OCI-LY3 (cell line): ENCODE measurements around the gene NCKAP5.

ENCODE experiments used
- H2AFZ ChIP-seq: fragments of 200-600, 300-600 bp; shearing (Covaris generic); 2 replicates; pipeline ENCODE4 v1.6.0; 2014; ENCODE audit warnings: antibody characterized with exemption, low read depth, low read length
- H3K27ac ChIP-seq: fragments of 200-600, 300-600 bp; sonication (generic); 2 replicates; pipeline ENCODE4 v1.5.1; 2014; ENCODE audit warnings: mild to moderate bottlenecking, low read length, moderate library complexity, mixed read lengths
- H3K27me3 ChIP-seq: fragments of 200-600, 300-600 bp; sonication (generic); 2 replicates; pipeline ENCODE4 v1.6.1; 2014; ENCODE audit warnings: low read depth, low read length, mixed read lengths
- H3K36me3 ChIP-seq: fragments of 200-600, 300-600 bp; sonication (generic); replicated peaks from 2 replicates; pipeline ENCODE3; 2014; ENCODE audit warnings: low read depth, low read length, mixed read lengths
- H3K4me1 ChIP-seq: fragments of 300-600, 200-600 bp; sonication (generic); 2 replicates; pipeline ENCODE4 v1.6.1; 2014; ENCODE audit warnings: low read length, mixed read lengths
- H3K4me2 ChIP-seq: fragments of 200-600, 300-600 bp; sonication (generic); 2 replicates; pipeline ENCODE4 v1.6.1; 2014; ENCODE audit warnings: low read length, mixed read lengths
- H3K4me3 ChIP-seq: fragments of 300-600, 200-600 bp; sonication (generic); 2 replicates; pipeline ENCODE4 v1.5.1; 2014; ENCODE audit warnings: antibody characterized with exemption, mild to moderate bottlenecking, low read length, moderate library complexity
- H3K79me2 ChIP-seq: fragments of 300-600, 200-600 bp; shearing (Covaris generic); 2 replicates; pipeline ENCODE4 v1.6.1; 2014; ENCODE audit warnings: mild to moderate bottlenecking, low read length, mixed read lengths
- H3K9ac ChIP-seq: fragments of 300-600, 200-600 bp; shearing (Covaris generic); 2 replicates; pipeline ENCODE4 v1.6.0; 2014; ENCODE audit warnings: mild to moderate bottlenecking, low read length, moderate library complexity
- H3K9me3 ChIP-seq: fragments of 200-600, 300-600 bp; shearing (Covaris generic); 2 replicates; pipeline ENCODE4 v1.6.1; 2014; ENCODE audit warnings: low read length, mixed read lengths; ENCODE audit not compliant: insufficient read depth
- H4K20me1 ChIP-seq: fragments of 200-600, 300-600 bp; sonication (generic); 2 replicates; pipeline ENCODE4 v1.6.1; 2016; ENCODE audit warnings: low read length, mixed read lengths; ENCODE audit not compliant: insufficient read depth
- CTCF ChIP-seq: fragments of 200-600, 300-600 bp; sonication (generic); IDR thresholded peaks from 2 replicates; pipeline ENCODE4 v1.5.1; 2014; ENCODE audit warnings: antibody characterized with exemption, low read length, low read depth
- EZH2phosphoT487 ChIP-seq: fragments of 200-600 bp; shearing (Covaris generic); IDR thresholded peaks from 2 replicates; pipeline ENCODE4 v1.6.1; 2018; ENCODE audit warnings: antibody characterized with exemption, mixed run types, low read depth

Gene NCKAP5

GRCh38 chr2:132676999-132677398 lies 891.3 kb downstream of the NCKAP5 start:
- Histone ChIP-seq H3K27ac (no peak overlapping the region), H2AFZ (no peak overlapping the region), H3K9me3 (no peaks in the 10 kb centered on the region), H3K4me3 (no peak overlapping the region), H3K27me3 (peaks cover 24% of the 10 kb centered on the region), H3K4me2 (no peak overlapping the region), H3K79me2 (no peaks in the 10 kb centered on the region), H3K4me1 (no peaks in the 10 kb centered on the region), H3K36me3 (no peaks in the 10 kb centered on the region), H4K20me1 (no peaks in the 10 kb centered on the region), H3K9ac (no peak overlapping the region)
- no peak for TF ChIP-seq EZH2phosphoT487
- TF ChIP-seq CTCF, result peak; percentile 57

- Histone ChIP-seq H3K79me2 (no peaks in the 10 kb centered on the region), H2AFZ (no peak overlapping the region), H3K9me3 (no peaks in the 10 kb centered on the region), H3K27ac (no peak overlapping the region), H3K4me1 (no peaks in the 10 kb centered on the region), H4K20me1 (no peaks in the 10 kb centered on the region), H3K4me2 (no peak overlapping the region), H3K9ac (no peak overlapping the region), H3K4me3 (no peak overlapping the region), H3K36me3 (no peaks in the 10 kb centered on the region), H3K27me3 (no peaks in the 10 kb centered on the region)
- TF ChIP-seq CTCF (no peak), EZH2phosphoT487 (no peak)
These were observed 897.0 kb downstream of the NCKAP5 start for GRCh38 chr2:132671151-132671835.

- no peak overlapping the region for H2AFZ ChIP-seq
- no peak overlapping the region for H3K4me3 ChIP-seq
- H3K27me3 ChIP-seq, result no peaks in the 10 kb centered on the region
- H3K9me3 ChIP-seq, result no peaks in the 10 kb centered on the region
- no peaks in the 10 kb centered on the region for H3K36me3 ChIP-seq
- H3K27ac ChIP-seq, result no peak overlapping the region
- no peak overlapping the region for H3K4me2 ChIP-seq
- no peaks in the 10 kb centered on the region for H3K4me1 ChIP-seq
- H4K20me1 ChIP-seq, result no peaks in the 10 kb centered on the region
- TF ChIP-seq CTCF (no peak), EZH2phosphoT487 (no peak)
- H3K9ac ChIP-seq, result no peak overlapping the region
- no peaks in the 10 kb centered on the region for H3K79me2 ChIP-seq
These were observed 897.6 kb downstream of the NCKAP5 start for GRCh38 chr2:132670496-132671150.

GRCh38 chr2:132669908-132670495 lies 898.3 kb downstream of the NCKAP5 start, which contains the start of gene LYPD1:
Gene LYPD1 (minus strand): TSS chr2:132670205. CDS start chr2:132669932, 273 bp downstream.
- H3K4me3 ChIP-seq, result no peak within 1 kb of the TSS
- H3K79me2 ChIP-seq, result no peaks in the 10 kb centered on the region
- H3K9ac ChIP-seq, result no peak within 1 kb of the TSS
- no peak within 1 kb of the TSS for H3K4me2 ChIP-seq
- H4K20me1 ChIP-seq, result no peaks in the 10 kb centered on the region
- no peaks in the 10 kb centered on the region for H3K4me1 ChIP-seq
- no peaks in the 10 kb centered on the region for H3K36me3 ChIP-seq
- TF ChIP-seq CTCF (no peak), EZH2phosphoT487 (no peak)
- no peak within 1 kb of the TSS for H2AFZ ChIP-seq
- no peaks in the 10 kb centered on the region for H3K27me3 ChIP-seq
- H3K9me3 ChIP-seq, result no peaks in the 10 kb centered on the region
- H3K27ac ChIP-seq, result no peak within 1 kb of the TSS
